Muscle of leg (tissue), 11 donors: ENCODE measurements around the gene HSBP1. TPM values are rescaled to one million over a fixed set of nuclear protein-coding genes. Genes with fewer than 3 reads are reported as not detected.

Experiments
- DNase-seq: peaks from one replicate; pipeline ENCODE4 v3.0.0; 2013
- H3K27ac ChIP-seq: one replicate; pipeline ENCODE4 v1.5.1; 2013; ENCODE audit warnings: mild to moderate bottlenecking, low read length, control low read depth
- H3K27me3 ChIP-seq: one replicate; pipeline ENCODE4 v1.6.1; 2013; ENCODE audit warnings: low read length; ENCODE audit not compliant: control insufficient read depth, insufficient read depth
- H3K36me3 ChIP-seq: one replicate; pipeline ENCODE4 v1.6.1; 2013; ENCODE audit warnings: low read length; ENCODE audit not compliant: control insufficient read depth, insufficient read depth
- H3K4me1 ChIP-seq: one replicate; pipeline ENCODE4 v1.6.1; 2013; ENCODE audit warnings: low read length; ENCODE audit not compliant: control insufficient read depth, insufficient read depth
- H3K4me3 ChIP-seq: one replicate; pipeline ENCODE4 v1.5.1; 2013; ENCODE audit warnings: low read length, control low read depth
- H3K9me3 ChIP-seq: replicated peaks from 2 replicates; pipeline ENCODE4 v1.6.1; 2013; ENCODE audit warnings: low read depth, low read length; ENCODE audit not compliant: control insufficient read depth
- WGBS: methylation state at CpG from one replicate; pipeline ENCODE4 v1.1.5; 2013; ENCODE audit warnings: missing lambda C conversion rate; ENCODE audit not compliant: insufficient coverage; 5-methylcytosine and 5-hydroxymethylcytosine counted together
- polyA plus RNA-seq, 8 donors: library from polyadenylated mRNA; unstranded; fragments of 120-200 nt; gene quantifications; one replicate each; pipeline versions ENCODE4 v1.2.1 to v1.2.3, GENCODE V29; 2013; ENCODE audit warnings: inconsistent platforms in 1 of 8, low replicate concordance in 1 of 8; ENCODE audit not compliant: insufficient read length in 8 of 8, insufficient read depth in 1 of 8
- total RNA-seq: library from RNA; stranded (reverse); fragments of 120-200 nt; gene quantifications from one replicate; pipeline ENCODE4 v1.2.4, GENCODE V29; 2013

The HSBP1 gene
- total and polyA plus RNA-seq, 9 donors: 116 to 139 (median 125) TPM

- peaks cover 14% of the 10 kb centered on the region for H3K4me1 ChIP-seq
- H3K36me3 ChIP-seq: no peaks in the 10 kb centered on the region
- H3K4me3 ChIP-seq: no peak overlapping the region
- no peaks in the 10 kb centered on the region for H3K9me3 ChIP-seq
- no peaks in the 10 kb centered on the region for H3K27me3 ChIP-seq
- no peak overlapping the region for H3K27ac ChIP-seq
- peak; percentile 41 for DNase-seq
- WGBS: 53% methylated on average over 6 of the region's 14 CpGs
These were observed 39.8 kb downstream of the HSBP1 start for GRCh38 chr16:83847371-83848225.

GRCh38 chr16:83849421-83849820 lies 41.6 kb downstream of the HSBP1 start:
- DNase-seq: peak; percentile 93
- H3K36me3 ChIP-seq: no peaks in the 10 kb centered on the region
- H3K27me3 ChIP-seq: no peaks in the 10 kb centered on the region
- no peak overlapping the region for H3K4me3 ChIP-seq
- H3K9me3 ChIP-seq: no peaks in the 10 kb centered on the region
- peak overlapping the region; percentile 71 for H3K27ac ChIP-seq
- peaks cover 9% of the 10 kb centered on the region for H3K4me1 ChIP-seq
- 53% methylated on average over 2 of the region's 6 CpGs for WGBS

- Histone ChIP-seq H3K36me3 (no peaks in the 10 kb centered on the region), H3K4me1 (peaks cover 9% of the 10 kb centered on the region), H3K4me3 (no peak overlapping the region), H3K27ac (peak overlapping the region; percentile 71), H3K9me3 (no peaks in the 10 kb centered on the region), H3K27me3 (peaks cover 2% of the 10 kb centered on the region)
- whole genome bisulfite sequencing: no CpG with 5 or more reads among the region's 5 CpGs
- DNase-seq: peak; percentile 60
These were observed 43.2 kb downstream of the HSBP1 start for GRCh38 chr16:83850947-83851346.

- Histone ChIP-seq H3K4me3 (no peak overlapping the region), H3K9me3 (no peaks in the 10 kb centered on the region), H3K4me1 (peaks cover 9% of the 10 kb centered on the region), H3K36me3 (no peaks in the 10 kb centered on the region), H3K27ac (peak overlapping the region; percentile 71), H3K27me3 (peaks cover 2% of the 10 kb centered on the region)
- WGBS: 71% methylated on average over 1 of the region's 4 CpGs
- DNase-seq: no peak
These were observed 43.7 kb downstream of the HSBP1 start for GRCh38 chr16:83851473-83851872.

GRCh38 chr16:83852774-83853173 lies 45.0 kb downstream of the HSBP1 start:
- no peak overlapping the region for H3K27ac ChIP-seq
- 83% methylated on average over 4 of the region's 11 CpGs for WGBS

GRCh38 chr16:83853834-83854233 lies 46.1 kb downstream of the HSBP1 start:
- no peak overlapping the region for H3K4me3 ChIP-seq
- H3K9me3 ChIP-seq: no peaks in the 10 kb centered on the region

More at GRCh38 chr16:83852774-83853173, 45.0 kb downstream of the HSBP1 start:
- H3K27me3 ChIP-seq: peaks cover 2% of the 10 kb centered on the region
- H3K4me1 ChIP-seq: peaks cover 9% of the 10 kb centered on the region
- no peaks in the 10 kb centered on the region for H3K9me3 ChIP-seq
- no peak for DNase-seq
- no peak overlapping the region for H3K4me3 ChIP-seq
- H3K36me3 ChIP-seq: no peaks in the 10 kb centered on the region

GRCh38 chr16:83854420-83854819 lies 46.6 kb downstream of the HSBP1 start:
- WGBS: 92% methylated on average over 5 of the region's 9 CpGs

More at GRCh38 chr16:83853834-83854233, 46.1 kb downstream of the HSBP1 start:
- DNase-seq: no peak
- H3K36me3 ChIP-seq: no peaks in the 10 kb centered on the region
- no peak overlapping the region for H3K27ac ChIP-seq
- H3K27me3 ChIP-seq: peaks cover 4% of the 10 kb centered on the region
- peaks cover 9% of the 10 kb centered on the region for H3K4me1 ChIP-seq
- WGBS: 96% methylated on average over 2 of the region's 8 CpGs

GRCh38 chr16:83856792-83857191 lies 49.0 kb downstream of the HSBP1 start:
- Histone ChIP-seq H3K4me1 (no peaks in the 10 kb centered on the region), H3K27ac (no peak overlapping the region)
- no CpG with 5 or more reads among the region's 4 CpGs for WGBS

More at GRCh38 chr16:83854420-83854819, 46.6 kb downstream of the HSBP1 start:
- Histone ChIP-seq H3K9me3 (no peaks in the 10 kb centered on the region), H3K36me3 (no peaks in the 10 kb centered on the region), H3K4me3 (no peak overlapping the region), H3K4me1 (peaks cover 9% of the 10 kb centered on the region), H3K27me3 (peaks cover 4% of the 10 kb centered on the region), H3K27ac (no peak overlapping the region)
- DNase-seq: no peak

GRCh38 chr16:83859265-83859664 lies 51.5 kb downstream of the HSBP1 start:
- 85% methylated on average over 6 of the region's 8 CpGs for WGBS

More at GRCh38 chr16:83856792-83857191, 49.0 kb downstream of the HSBP1 start:
- no peak for DNase-seq
- Histone ChIP-seq H3K4me3 (no peak overlapping the region), H3K36me3 (no peaks in the 10 kb centered on the region), H3K9me3 (no peaks in the 10 kb centered on the region), H3K27me3 (peaks cover 4% of the 10 kb centered on the region)

GRCh38 chr16:83862661-83863060 lies 54.9 kb downstream of the HSBP1 start:
- Histone ChIP-seq H3K9me3 (no peaks in the 10 kb centered on the region), H3K4me1 (no peaks in the 10 kb centered on the region), H3K27me3 (peaks cover 2% of the 10 kb centered on the region), H3K36me3 (no peaks in the 10 kb centered on the region), H3K27ac (no peak overlapping the region), H3K4me3 (no peak overlapping the region)
- WGBS: no CpG with 5 or more reads among the region's 7 CpGs
- DNase-seq: no peak

More at GRCh38 chr16:83859265-83859664, 51.5 kb downstream of the HSBP1 start:
- peaks cover 4% of the 10 kb centered on the region for H3K27me3 ChIP-seq
- no peaks in the 10 kb centered on the region for H3K9me3 ChIP-seq
- H3K27ac ChIP-seq: no peak overlapping the region
- H3K4me3 ChIP-seq: no peak overlapping the region
- H3K4me1 ChIP-seq: no peaks in the 10 kb centered on the region
- DNase-seq: no peak
- H3K36me3 ChIP-seq: no peaks in the 10 kb centered on the region
